HG03280 (cell line): Measurements from ENCODE around the gene ADAMTS10.
"Not testable (repeated sequence)": the region's sequence is repeated elsewhere in the genome, so short reads cannot be mapped to it uniquely, and the experiment has no call there.

ENCODE experiments used
- ATAC-seq: cut with Tn5 transposase; IDR thresholded peaks from one replicate; pipeline ENCODE4 v1.9.1; 2021; ENCODE audit warnings: mild to moderate bottlenecking, moderate library complexity; ENCODE audit not compliant: unreplicated experiment

Gene ADAMTS10

DNA sequence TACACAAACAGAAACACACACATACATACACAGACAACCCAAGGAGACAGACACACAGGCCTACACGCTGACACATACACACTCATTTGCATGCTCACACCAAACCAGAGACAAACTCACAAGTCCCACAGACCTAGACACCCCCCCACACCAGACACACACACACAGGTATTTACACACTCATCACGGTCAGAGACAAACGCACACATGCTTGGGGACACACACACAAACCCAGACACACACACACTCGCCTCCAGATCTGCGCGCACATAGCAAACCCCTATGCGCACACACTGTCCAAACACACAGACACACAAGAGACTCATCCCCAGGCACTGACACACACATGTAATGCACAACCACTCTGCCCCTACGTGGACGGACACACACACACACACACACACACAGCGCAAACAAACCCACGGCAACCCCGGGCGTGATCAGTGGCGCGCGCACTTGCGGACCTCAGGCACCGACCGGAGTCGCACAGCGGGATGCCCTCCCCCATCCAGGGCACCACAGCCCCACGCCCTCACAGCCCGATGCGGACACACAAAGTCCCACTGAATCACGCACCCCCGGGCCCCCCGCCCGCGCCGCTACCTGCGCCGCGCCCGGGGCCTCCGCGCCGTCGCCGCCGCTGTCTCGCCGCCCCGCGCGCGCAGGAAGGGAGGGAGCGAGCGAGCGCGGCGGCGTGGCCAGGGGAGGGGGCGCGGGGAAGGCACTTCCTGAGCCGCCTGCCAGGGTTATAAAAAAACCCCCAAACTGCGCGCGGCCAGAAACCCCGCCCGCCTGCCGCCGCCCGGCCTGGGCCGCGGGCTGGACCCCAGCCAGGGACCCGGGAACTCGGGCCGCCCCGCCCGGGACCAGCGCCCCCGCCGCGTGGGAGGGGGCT is at the start of gene ADAMTS10:
Gene ADAMTS10 (minus strand): TSS at position 675 of the 895 bp plus-strand sequence. CDS start 5,005 bp downstream, outside the sequence.
- ATAC-seq, result no peak

DNA sequence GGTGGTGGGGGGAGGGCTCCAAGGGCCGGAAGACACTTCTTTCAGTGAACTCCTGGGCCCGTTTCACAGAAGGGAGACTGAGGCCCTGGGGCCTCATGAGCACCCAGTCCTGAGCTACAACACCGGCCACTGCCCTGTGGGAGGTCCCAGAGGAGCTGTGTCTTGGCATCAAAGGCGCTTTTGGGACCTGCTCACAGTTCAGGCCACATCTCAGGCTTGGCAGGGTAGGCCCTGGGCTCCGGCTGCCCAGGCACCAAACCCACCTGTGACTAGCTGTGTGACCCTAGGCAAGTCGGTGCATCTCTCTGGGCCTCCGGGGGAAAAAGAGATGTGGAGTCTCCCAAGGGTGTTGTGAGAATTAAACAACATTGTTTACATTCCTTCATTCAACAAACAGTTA is 49.4 kb upstream of the ADAMTS10 start:
- ATAC-seq, result no peak

DNA sequence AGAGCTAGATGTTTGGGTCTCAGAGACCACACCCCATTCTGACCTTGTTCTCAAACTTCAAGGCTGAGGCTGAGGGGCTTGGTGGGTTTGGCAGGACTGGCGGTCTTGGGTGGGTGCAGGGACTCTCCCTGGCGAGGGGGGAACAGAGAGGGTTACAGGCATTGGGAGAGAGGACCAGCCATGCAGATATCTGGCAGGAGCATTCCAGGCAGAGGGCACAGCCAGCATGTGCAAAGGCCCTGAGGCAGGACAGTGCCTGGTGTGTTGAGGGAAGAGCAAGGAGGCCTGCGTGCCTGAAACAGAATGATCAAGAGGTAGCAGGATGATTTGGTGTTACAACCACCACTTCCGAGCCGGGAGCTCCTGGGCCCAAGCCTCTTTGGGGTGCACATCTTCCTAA is 47.4 kb upstream of the ADAMTS10 start:
- ATAC-seq, result no peak

DNA sequence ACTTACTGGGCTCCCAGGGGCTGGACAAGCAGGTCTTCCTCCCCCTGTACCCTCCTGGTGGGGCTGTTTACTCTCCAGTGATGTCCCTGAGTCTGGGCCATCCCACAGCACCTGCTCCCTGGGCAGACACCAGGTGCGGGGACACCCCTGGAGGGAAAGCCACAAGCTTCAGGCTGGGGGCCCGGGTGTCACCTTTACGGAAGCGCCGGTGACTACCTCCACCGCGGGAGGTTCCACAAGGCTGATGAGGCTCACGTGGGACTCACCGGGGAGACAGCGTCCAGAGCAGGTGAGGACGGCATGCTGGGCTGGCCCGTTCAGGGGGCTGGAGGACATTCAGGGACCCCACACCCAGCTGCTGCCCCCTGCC is 44.8 kb upstream of the ADAMTS10 start:
- ATAC-seq, result no peak

DNA sequence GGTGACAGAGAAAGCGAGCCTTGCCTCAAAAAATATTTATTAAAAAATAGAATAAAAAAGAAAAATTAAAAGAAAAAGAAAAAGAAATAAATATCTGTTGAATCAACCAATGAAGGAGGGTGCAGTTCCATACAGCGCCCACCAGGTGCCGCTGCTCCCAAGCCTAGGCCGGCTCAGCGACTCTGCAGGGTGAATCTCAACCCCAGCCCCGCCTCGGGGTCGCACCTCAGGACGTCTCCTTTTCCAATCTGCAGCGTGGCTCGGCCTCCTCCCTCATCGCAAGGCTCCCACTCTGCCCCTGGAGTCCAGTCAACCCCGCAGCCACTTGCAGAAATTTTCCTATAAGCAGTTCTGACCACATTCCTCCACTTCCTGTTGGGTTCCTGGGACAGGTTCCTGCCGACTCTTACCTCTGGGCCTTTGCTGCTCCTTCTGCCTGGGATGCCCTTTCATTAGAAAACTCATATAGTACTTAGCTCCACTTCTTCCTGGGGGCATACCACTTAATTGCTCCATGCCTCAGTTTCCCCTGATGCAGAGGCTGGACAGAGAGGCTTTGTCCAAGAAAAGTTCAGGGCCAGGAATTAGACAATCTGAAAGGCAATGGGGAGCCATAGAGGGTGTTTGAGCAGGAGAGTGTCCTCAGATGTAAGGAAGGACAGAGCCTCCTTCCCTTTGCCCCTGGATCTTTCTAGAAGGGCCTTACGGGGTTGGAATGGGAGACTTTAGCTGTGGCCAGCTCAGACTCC is 44.2 kb upstream of the ADAMTS10 start:
- ATAC-seq, result no peak

DNA sequence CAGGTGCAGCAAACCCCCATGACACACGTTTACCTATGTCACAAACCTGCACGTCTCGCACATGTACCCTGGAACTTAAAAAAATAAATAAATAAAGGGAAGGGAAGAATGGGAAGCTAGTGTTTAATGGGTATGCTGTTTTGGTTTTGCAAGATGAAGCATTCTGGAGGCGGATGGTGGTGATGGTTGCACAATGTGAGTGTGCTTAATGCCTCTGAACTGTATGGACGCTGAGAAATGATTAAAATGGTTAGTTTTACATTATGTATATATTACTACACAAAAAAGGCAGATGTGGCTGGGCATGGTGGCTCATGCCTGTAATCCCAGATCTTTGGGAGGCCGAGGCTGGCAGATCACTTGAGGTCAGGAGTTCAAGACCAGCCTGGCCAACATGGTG is 37.7 kb upstream of the ADAMTS10 start:
- ATAC-seq, result no peak

DNA sequence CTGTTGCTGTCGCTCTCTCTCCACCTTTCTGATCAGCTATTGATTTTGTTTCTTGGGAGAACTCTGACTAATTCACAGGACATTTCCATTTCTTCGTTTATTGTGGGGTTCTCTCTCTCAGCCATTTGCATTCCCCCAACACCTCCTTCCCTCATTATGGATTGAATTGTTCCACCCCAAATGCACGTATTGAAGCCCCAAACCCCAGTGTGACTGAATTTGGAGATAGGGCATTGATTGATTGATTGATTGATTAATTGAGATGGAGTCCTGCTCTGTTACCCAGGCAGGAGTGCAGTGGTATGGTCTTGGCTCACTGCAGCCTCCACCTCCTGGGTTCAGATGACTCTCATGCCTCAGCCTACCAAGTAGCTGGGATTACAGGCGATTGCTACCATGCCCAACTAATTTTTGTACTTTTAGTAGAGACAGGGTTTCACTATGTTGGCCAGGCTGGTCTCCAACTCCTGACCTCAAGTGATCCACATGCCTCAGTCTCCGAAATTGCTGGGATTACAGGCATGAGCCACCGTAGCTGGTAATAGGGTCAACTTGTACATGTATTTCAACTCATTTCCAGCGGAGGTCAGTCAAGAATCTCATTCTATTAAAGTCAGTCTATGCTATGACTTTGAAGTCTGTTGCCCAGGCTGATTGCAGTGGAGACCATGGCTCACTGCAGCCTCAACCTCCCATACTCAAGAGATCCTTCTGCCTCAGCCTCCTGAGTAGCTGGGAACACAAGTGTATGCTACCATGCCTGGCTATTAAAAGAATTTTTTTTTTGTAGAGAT is 33.5 kb upstream of the ADAMTS10 start:
- ATAC-seq, result no peak

DNA sequence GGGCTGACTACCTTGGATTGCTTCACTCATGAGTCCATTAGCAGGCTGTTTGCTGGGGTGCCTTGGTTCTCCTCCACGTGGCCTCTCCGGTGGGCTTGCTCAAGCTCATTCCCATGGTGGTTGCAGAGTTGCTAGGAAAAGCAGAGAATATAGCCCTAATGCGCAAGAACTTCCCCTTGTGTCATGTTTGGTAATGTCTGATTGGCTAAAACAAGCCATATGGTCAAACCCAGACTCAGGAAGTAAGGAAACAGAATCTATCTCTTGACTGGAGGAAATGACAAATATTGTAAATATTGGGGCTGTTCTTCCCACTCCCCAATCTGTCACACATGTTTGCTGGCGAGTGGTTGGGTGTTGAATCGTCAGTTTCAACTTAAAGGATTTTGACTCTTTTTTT is 32.0 kb upstream of the ADAMTS10 start:
- no peak for ATAC-seq

DNA sequence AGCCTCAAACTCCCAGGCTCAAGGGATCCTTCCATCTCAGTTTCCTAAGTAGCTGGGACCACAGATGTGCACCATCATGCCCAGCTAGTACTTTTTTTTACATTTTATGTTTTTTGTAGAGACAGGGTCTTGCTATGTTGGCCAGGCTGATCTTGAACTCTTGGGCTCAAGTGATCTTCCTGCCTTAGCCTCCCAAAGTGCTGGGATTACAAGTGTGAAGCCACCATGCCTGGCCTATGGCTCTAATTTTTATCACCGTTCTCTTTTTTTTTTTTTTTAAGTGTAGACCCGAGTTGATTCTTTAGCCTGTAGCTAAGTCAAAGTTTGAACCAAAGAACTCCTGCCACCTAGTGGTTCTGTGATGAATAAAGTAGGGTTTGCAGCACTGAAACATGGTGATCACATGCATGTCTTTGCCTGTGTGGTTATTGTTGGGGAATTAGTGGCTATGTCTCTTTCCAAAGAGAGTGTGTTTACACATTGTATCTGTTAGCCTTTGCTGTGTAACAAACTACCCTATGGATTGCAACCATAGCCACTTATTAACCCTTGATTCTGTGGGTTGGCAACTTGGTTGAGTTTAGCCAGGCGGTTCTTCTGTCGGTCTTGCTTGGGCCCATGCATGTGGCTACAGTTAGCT is 31.5 kb upstream of the ADAMTS10 start:
- ATAC-seq, result no peak

DNA sequence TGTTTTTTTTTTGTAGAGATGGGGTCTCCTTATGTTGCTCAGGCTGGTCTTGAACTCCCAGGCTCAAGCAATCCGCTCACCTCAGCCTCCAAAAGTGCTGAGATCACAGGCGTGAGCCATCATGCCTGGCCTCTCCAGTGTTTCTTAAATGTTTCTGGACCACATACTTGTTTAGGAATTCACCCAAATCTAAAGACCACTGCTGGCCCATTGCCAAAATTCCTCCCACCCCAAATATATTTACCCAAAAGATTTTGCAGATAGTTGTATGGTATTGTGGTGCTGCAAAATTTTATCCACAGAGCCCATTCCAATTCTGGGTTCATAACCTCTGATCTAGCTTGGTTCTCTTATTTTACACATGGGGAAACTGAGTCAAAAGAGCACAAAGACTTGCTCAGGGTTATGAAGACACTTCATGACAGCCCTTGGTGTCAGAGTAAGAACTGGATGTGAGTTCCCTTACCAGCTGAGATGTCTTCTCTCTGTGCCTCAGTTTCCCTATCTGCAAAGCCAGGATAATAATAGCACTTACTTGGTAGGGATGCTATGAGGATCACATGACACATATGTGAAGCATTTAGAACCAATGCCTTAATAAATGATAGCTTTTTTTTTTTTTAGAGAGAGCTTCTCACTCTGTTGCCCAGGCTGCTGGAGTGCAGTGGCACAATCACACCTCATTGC is 30.8 kb upstream of the ADAMTS10 start:
- ATAC-seq, result no peak

DNA sequence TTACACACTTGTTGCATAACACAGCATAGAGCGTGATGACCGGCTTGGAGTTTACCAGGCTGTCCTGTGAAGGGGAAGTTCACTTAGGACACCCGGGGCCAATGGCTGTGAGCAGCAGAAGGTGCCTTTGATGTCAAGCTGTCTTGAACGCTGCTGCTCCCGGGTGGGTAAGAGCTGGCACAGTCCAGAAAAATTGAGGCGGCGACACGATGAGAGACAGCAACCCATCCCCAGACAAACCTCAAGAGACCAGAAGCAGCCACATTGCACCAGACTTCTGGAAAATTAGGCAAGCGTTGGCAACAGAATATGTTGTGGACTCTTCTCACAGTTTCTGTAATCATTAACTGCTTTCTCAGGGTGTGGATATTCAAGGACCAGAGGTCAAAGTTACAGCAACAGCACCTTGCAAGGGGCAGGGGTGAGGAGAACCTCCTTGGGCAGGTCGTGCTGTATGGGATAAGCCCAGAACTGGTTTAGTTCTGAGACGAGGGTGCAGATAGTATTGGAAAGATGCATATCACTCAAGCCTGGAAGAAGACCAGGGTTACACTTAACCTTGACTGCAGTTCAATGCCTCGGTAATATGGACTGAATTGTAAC is 30.0 kb upstream of the ADAMTS10 start:
- ATAC-seq, result no peak

DNA sequence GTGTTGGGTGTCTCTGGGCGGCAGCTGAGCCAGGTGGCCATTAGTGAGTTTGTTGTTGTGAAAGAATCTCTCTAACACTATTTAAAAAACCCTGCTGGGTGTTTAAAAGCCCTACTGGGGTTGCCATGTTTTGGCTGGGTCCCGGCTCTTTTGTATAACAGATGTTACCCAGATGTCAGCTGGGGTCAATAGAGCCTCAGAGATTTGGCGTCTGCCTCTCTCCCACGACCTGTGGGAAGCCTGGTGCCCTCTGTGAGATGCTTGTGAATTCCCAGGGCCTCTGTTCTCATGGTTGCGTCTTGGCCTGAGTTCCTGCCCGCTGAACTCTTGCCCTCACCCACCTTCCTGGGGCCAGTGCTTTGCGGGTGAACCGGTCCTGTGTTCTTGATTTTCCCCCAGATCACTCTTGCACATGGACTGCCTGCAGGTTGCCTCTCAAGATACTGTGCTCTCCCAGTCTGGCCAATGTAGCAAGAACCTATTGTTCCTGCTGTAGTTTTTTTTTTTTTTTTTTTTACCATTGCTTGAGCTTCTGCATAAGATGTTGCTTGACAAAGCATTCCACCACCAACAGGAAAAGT is 29.4 kb upstream of the ADAMTS10 start:
- ATAC-seq, result no peak

DNA sequence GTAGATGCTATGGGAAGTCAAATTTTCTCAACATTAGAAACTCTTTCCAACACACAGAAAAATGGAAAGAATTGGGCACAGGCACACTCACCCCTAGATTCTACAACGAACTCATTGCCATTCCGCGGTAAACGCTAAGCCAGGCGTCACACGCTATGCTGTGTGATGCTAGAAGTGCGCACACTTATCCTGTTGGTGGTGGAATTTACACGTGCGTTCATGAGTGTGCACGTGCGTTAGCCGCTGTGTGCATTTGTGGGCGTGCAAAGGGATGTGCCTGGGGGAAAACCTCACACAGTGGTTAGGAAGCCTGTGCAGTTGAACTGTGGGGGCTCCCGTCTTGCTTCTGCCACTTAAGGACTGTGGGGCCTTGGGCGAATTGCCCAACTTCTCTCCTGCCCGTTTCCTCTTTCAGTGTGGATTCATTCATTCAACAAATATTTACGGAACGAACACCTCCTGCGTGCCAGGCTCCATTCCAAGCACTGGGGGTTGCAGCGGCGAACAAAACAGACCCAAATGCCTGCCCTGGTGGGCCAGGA is 27.6 kb upstream of the ADAMTS10 start:
- no peak for ATAC-seq

DNA sequence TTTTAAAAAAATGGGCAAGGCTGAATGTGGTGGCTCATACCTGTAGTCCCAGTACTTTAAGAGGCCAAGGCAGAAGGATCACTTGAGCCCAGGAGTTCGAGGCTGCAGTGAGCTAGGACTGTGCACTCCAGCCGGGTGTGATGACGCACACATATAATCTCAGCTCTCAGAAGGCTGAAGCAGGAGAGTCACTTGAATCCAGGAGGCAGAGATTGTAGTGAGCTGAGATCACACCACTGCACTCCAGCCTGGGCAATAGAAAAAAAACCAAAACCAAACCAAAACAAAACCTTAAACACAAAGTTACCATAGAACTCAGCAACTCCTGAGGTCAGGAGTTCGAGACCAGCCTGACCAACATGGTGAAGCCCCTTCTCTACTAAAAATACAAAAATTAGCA is 26.6 kb upstream of the ADAMTS10 start:
- not testable (repeated sequence) for ATAC-seq

DNA sequence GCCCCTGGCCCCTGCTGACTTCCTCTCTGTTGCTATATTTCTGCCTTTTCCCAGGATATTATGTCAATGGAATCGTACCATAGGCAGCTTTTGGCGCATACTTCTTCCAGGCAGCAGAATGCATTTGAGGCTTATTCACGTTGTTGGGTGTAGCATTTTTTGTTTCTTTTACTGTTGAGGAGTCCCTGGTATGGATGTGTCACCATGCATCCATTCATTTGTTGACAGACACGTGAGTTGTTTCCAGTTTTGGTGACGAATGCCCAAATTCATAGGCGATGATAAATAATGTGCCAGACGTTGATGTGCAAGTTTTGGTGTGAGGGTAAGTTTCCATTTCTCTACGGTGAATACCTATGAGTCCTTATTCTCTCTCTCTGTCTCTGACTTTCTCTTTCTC is 24.9 kb upstream of the ADAMTS10 start:
- ATAC-seq, result no peak

DNA sequence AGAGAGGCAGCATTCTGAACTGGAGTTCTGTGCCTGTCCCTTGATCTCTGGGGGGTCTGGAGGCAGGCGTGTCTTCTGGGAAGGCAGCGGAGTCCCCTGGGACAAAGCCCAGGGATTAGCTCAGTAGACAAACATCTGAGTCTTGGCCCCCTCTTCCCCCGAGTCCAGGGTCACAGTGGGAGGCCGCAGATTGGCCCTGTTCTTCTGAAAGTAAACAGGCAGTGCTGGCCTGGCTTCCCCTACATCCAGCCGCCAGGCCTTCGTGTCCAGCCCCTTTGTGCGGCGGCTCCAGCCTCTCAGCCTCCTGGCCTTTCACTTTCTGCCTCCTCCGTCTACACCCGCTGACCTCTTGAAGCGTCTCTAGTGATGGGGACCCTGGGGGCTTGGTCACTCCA is 20.9 kb upstream of the ADAMTS10 start:
- ATAC-seq, result no peak

DNA sequence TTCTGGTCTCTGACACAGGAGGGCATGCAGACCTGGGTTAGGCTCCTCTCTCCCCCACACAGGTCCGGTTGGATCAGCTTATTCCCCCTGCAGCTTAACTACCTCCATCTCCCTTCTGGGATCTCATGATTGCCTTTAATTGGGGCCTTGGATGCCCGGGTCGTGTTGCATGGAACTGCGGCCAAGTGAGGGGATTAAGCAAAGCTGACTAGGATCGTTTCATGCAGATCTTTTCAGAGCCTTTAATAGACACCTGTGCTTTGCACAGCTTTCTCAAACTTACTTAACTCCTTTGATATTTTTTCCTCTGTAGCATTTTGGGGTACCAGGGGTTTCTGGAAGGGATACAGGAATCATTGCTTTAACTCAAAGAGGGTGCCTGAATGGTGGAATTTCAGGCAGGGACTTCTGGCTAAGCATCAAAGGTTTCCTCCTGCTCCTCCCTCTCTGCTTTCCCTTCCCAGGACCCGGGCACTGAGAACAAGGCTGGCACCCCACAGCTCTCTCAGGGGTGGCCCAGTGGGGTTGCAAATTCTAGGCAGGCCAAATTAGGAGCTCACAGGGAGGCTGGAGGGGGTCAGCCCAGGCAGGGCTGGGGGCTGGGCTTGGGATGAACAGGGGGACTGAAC is 20.4 kb upstream of the ADAMTS10 start:
- no peak for ATAC-seq

DNA sequence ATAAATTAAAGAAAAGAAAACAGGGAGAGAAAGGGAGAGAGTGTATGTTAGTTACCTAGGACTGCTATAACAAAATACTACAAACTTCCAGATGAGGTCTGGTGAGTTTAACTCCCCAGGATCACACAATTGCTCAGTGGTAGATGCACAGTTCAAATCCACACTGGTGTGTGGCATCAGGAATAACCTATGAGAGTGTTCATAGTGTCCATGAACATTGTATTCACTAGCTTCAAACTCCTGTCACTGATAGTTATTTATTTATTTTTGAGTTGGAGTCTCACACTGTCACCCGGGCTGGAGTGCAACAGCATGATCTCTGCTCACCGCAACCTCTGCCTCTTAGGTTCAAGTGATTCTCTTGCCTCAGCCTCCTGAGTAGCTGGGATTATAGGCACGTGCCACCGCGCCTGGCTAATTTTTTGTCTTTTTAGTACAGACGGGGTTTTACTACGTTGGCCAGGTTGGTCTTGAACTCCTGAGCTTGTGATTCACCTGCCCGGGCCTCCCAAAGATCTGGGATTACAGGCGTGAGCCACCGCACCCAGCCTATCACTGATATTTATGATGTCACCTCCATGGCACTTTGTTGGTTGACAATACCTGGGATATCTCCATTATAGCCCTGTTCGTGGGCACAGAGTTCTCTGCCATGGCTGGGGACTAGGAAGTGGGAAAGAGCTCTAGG is 19.6 kb upstream of the ADAMTS10 start, which contains the start of gene NFILZ:
Gene NFILZ (plus strand): TSS at position 638 of the 688 bp plus-strand sequence. CDS start 46,133 bp downstream, outside the sequence.
- ATAC-seq, result no peak
